Esophagus mucosa (tissue), 1 donor: ENCODE results near the gene PLAAT3. TPM values are rescaled to one million over a fixed set of nuclear protein-coding genes. Genes with fewer than 3 reads are reported as not detected.
"Not testable (repeated sequence)": the region's sequence is repeated elsewhere in the genome, so short reads cannot be mapped to it uniquely, and the experiment has no call there.

Source experiments
- ATAC-seq: fragments of 200-7000 bp; cut with Tn5 transposase; one replicate; pipeline ENCODE4 v1.9.1; 2020
- total RNA-seq: library from RNA; stranded (reverse); gene quantifications from one replicate; pipeline ENCODE4 v1.2.4, GENCODE V29; 2023
- donor health status: DM: yes; HTN: yes; CAD: no.

Gene PLAAT3
- 3.2 TPM for total RNA-seq

DNA sequence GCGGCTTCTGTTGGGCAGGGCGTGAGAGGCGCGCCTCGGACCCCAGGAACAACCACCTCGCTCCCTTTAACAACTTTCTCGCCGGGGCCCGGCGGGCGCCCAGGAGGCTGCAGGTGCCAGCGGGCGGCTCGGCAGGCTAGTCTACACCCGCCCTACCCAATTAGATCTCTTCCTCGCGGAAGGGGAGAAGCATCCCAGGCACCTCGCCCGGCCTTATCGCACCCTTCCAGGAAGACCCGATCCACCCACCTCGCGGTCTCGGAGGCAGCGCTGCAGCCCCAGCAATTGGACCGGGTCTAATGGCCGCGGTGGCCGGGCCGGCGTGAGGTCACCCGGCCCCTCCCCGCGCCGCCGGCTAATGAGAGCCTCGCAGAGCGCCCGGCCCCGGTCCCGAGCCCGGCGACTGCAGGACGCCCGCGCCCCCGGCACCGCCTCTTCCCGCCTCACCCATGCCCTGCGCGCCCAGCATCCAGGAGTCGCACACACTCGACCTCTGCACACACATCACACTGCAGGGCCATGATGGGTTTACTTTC is at the start of gene PLAAT3:
Gene PLAAT3 (minus strand): TSS at position 298 of the 536 bp plus-strand sequence. CDS start 419 bp downstream, outside the sequence.
- peak; percentile 77 for ATAC-seq

DNA sequence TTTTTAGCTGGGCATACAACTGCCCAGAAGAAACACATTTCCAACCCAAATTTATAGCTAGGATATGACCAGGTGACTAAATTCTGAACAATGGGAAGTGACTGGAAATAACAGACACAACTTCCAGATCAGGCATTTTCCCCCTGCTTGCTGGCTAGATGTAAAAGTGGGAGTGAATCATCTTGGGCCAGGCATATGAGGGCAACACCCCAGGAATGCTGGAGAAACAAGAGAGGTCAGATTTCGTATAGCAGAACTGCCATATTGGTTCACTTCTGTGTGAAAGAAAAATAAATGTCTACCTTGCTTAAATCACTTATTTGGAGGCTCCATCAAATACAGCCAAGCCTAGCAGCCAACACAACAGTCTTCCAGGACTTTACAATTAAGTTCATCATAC is 49.6 kb upstream of the PLAAT3 start:
- peak; percentile 46 for ATAC-seq

- ATAC-seq = no peak
Observed at GRCh38 chr11:63660972-63661371, 46.7 kb upstream of the PLAAT3 start.

DNA sequence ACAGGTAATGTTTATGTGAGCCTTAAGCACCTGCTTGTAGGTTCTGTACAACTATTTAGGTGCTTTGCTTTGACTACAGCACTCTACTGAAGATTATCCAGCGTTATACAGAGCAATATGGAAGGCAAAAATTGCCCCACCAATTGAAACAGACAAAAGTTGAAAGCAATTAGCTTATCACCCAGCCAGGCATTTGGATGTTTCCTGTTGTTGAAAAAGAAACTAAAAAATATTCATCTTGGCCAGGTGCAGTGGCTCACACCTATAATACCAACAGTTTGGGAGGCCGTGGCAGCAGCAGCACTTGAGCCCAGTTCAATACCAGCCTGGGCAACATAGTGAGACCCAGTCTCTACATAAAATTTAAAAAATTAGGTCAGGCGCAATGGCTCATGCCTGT is 38.4 kb upstream of the PLAAT3 start:
- no peak for ATAC-seq

GRCh38 chr11:63643205-63643604 is 29.0 kb upstream of the PLAAT3 start:
- no peak for ATAC-seq

GRCh38 chr11:63641727-63642126 is 27.5 kb upstream of the PLAAT3 start:
- no peak for ATAC-seq

- no peak for ATAC-seq
Observed at GRCh38 chr11:63639199-63639832, 25.1 kb upstream of the PLAAT3 start.

- ATAC-seq = not testable (repeated sequence)
Observed at GRCh38 chr11:63638436-63638835, 24.2 kb upstream of the PLAAT3 start.

GRCh38 chr11:63635762-63636465 is 21.7 kb upstream of the PLAAT3 start:
- ATAC-seq = peak; percentile 72

DNA sequence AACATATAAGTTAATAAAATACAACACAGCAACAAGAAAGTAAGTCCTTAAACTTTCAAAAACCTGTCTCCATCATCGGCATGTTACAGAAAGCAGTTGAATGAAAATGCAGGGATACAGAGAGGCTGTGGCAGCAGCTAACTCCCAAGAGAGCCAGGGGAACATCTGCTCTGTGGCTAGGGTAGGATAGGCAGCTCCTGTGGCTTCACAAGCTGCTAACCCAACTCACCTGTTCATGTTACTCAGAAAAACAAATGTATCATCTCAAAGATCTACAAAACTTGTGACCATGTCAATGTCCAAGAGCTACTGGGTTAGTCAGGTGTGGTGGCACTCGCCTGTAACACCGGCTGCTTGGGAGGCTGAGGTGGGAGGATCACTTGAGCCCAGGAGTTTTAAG is 15.2 kb upstream of the PLAAT3 start:
- ATAC-seq = no peak

GRCh38 chr11:63623513-63624140 is 9.4 kb upstream of the PLAAT3 start:
- ATAC-seq = no peak

- ATAC-seq = peak; percentile 69
Observed at GRCh38 chr11:63622323-63622722, 8.1 kb upstream of the PLAAT3 start.

GRCh38 chr11:63621071-63621470 is 6.8 kb upstream of the PLAAT3 start:
- no peak for ATAC-seq

GRCh38 chr11:63619967-63620366 is 5.7 kb upstream of the PLAAT3 start:
- ATAC-seq = peak; percentile 10

GRCh38 chr11:63617686-63618085 is 3.5 kb upstream of the PLAAT3 start:
- ATAC-seq = not testable (repeated sequence)

- no peak for ATAC-seq
Observed at GRCh38 chr11:63616953-63617352, 2.7 kb upstream of the PLAAT3 start.

DNA sequence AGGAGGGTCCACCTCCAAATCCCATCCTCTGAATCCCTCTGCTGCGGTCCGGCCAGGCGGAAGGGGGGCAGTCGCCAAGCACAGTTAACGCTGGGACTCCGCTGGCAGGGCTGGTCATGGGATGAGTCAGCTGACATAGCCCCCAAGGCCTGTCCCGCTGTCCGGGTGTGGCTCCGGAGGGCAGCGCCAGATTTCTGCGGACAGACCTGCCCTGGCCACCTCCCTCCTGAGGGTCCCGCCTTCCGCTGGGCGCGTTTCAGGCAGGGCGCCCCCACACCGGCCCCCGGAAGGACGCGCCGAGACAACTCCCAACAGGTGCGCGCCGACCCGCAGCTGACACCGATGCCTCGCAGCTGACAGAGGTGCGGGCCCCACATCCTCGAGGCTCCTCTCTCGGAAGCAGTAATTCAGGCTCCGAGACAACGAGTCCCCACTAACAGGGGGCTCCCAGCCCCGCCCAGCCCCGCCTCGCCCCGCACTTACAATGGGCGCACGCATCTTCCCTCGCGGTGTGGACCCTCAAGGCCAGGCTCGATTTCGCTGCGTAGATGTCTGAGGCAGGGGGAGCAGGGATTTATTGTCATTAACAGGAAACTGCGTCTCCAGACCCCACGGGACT is 607 bp downstream of the PLAAT3 start:
- ATAC-seq = peak; percentile 46

DNA sequence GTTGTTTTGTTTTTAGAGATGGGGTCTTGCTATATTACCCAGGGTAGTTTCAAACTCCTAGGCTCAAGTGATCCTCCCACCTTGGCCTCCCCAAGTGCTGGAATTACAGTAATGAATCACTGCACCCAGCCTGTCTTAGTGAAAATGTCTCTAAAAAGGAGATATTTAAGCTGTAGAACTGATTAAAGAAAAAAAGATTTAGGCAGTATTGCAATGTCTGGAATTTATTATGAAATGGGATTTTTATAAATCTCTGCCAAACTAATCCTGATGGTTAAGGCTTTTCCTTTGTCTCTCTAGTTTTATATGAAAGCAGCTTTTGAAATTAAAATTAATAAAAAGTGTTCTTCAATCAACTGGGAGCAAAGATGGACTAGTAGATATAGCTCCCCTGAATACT is 2.1 kb downstream of the PLAAT3 start:
- ATAC-seq = no peak

GRCh38 chr11:63611395-63611747 is 2.9 kb downstream of the PLAAT3 start:
- no peak for ATAC-seq

GRCh38 chr11:63610604-63611394 is 3.4 kb downstream of the PLAAT3 start:
- no peak for ATAC-seq

DNA sequence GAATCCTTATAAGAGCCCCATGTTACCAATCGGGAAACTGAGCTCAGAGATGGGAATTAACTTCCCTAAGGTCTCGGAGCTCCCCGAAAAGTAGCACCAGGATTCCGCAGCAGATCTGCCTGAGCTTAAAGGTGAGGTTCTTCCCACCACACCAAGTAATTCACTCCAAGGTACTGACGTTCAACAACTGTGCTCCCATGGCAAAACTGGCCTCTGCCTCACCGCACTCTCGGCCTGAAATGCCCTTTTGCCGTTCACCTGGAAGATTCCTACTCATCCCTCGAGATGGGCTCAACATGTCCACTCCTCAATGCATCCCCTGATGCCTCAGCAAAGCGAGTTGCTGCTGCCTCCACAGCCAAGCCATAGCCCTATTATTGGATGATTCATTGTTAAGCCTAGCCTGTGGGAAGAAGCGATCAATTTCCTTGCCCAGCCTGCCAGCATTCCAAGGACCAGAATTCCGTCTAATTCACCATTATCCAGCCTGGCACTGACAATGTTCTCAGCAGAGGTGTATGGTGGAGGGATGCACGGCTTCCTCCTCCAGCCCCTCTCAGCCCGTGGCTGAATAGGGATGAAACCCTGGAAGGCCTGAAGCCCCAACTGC is 4.2 kb downstream of the PLAAT3 start:
- ATAC-seq = no peak

GRCh38 chr11:63609536-63609935 is 4.7 kb downstream of the PLAAT3 start:
- no peak for ATAC-seq
